ENCODE measurements around the gene RCCD1. TPM values are rescaled to one million over a fixed set of nuclear protein-coding genes. Genes with fewer than 3 reads are reported as not detected.
A peak's percentile ranks its signal among the peaks of the same experiment; 100 is the strongest.

The RCCD1 gene
- total and polyA plus RNA-seq, 9 donors: 12.0 to 17.9 (median 14.6) TPM

- 91% methylated on average over 12 of the region's 14 CpGs for WGBS (ENCODE audit: insufficient coverage)
- Histone ChIP-seq H3K4me1 (ENCODE audit: control insufficient read depth, insufficient read depth, low read length) (peaks cover 27% of the 10 kb centered on the region), H3K27me3 (ENCODE audit: control insufficient read depth, insufficient read depth, low read length) (no peaks in the 10 kb centered on the region), H3K4me3 (ENCODE audit: low read length) (no peak overlapping the region), H3K36me3 (ENCODE audit: control insufficient read depth, insufficient read depth, low read length) (peaks cover 53% of the 10 kb centered on the region), H3K27ac (ENCODE audit: low read length) (no peak overlapping the region), H3K9me3 (replicated peaks; ENCODE audit: control insufficient read depth, low read depth, low read length) (no peaks in the 10 kb centered on the region)
- no peak for DNase-seq
These were observed 1.6 kb upstream of the RCCD1 start for GRCh38 chr15:90952901-90953677.

- no peaks in the 10 kb centered on the region for H3K27me3 ChIP-seq (ENCODE audit: control insufficient read depth, insufficient read depth, low read length)
- H3K4me1 ChIP-seq (ENCODE audit: control insufficient read depth, insufficient read depth, low read length): peaks cover 36% of the 10 kb centered on the region
- H3K4me3 ChIP-seq (ENCODE audit: low read length): peak overlapping the region; percentile 95
- peaks cover 46% of the 10 kb centered on the region for H3K36me3 ChIP-seq (ENCODE audit: control insufficient read depth, insufficient read depth, low read length)
- peak overlapping the region; percentile 96 for H3K27ac ChIP-seq (ENCODE audit: low read length)
- WGBS (ENCODE audit: insufficient coverage): 40% methylated on average over 5 of the region's 16 CpGs
- no peak for DNase-seq
- no peaks in the 10 kb centered on the region for H3K9me3 ChIP-seq (replicated peaks; ENCODE audit: control insufficient read depth, low read depth, low read length)
These were observed 555 bp upstream of the RCCD1 start for GRCh38 chr15:90953947-90954711.

- 79% methylated on average over 11 of the region's 20 CpGs for WGBS (ENCODE audit: insufficient coverage)
- Histone ChIP-seq H3K4me3 (ENCODE audit: low read length) (peak overlapping the region; percentile 95), H3K27me3 (ENCODE audit: control insufficient read depth, insufficient read depth, low read length) (no peaks in the 10 kb centered on the region), H3K4me1 (ENCODE audit: control insufficient read depth, insufficient read depth, low read length) (peaks cover 52% of the 10 kb centered on the region), H3K36me3 (ENCODE audit: control insufficient read depth, insufficient read depth, low read length) (peaks cover 38% of the 10 kb centered on the region), H3K9me3 (replicated peaks; ENCODE audit: control insufficient read depth, low read depth, low read length) (no peaks in the 10 kb centered on the region), H3K27ac (ENCODE audit: low read length) (no peak overlapping the region)
- no peak for DNase-seq
These were observed 1.1 kb downstream of the RCCD1 start for GRCh38 chr15:90955624-90956273.

GRCh38 chr15:90956274-90957030 lies 1.8 kb downstream of the RCCD1 start:
- peak; percentile 86 for DNase-seq
- no peaks in the 10 kb centered on the region for H3K9me3 ChIP-seq (replicated peaks; ENCODE audit: control insufficient read depth, low read depth, low read length)
- peak overlapping the region; percentile 73 for H3K4me3 ChIP-seq (ENCODE audit: low read length)
- peak overlapping the region; percentile 62 for H3K27ac ChIP-seq (ENCODE audit: low read length)
- H3K4me1 ChIP-seq (ENCODE audit: control insufficient read depth, insufficient read depth, low read length): peaks cover 59% of the 10 kb centered on the region
- peaks cover 38% of the 10 kb centered on the region for H3K36me3 ChIP-seq (ENCODE audit: control insufficient read depth, insufficient read depth, low read length)
- 5% methylated on average over 50 of the region's 56 CpGs for WGBS (ENCODE audit: insufficient coverage)
- no peaks in the 10 kb centered on the region for H3K27me3 ChIP-seq (ENCODE audit: control insufficient read depth, insufficient read depth, low read length)

- Histone ChIP-seq H3K4me1 (ENCODE audit: control insufficient read depth, insufficient read depth, low read length) (peaks cover 59% of the 10 kb centered on the region), H3K36me3 (ENCODE audit: control insufficient read depth, insufficient read depth, low read length) (peaks cover 40% of the 10 kb centered on the region), H3K27ac (ENCODE audit: low read length) (peak overlapping the region; percentile 62), H3K27me3 (ENCODE audit: control insufficient read depth, insufficient read depth, low read length) (no peaks in the 10 kb centered on the region), H3K4me3 (ENCODE audit: low read length) (peak overlapping the region; percentile 73), H3K9me3 (replicated peaks; ENCODE audit: control insufficient read depth, low read depth, low read length) (no peaks in the 10 kb centered on the region)
- 12% methylated on average over 55 of the region's 63 CpGs for whole genome bisulfite sequencing (ENCODE audit: insufficient coverage)
- peak; percentile 56 for DNase-seq
These were observed 2.5 kb downstream of the RCCD1 start for GRCh38 chr15:90957031-90957790.

- peaks cover 39% of the 10 kb centered on the region for H3K36me3 ChIP-seq (ENCODE audit: control insufficient read depth, insufficient read depth, low read length)
- H3K9me3 ChIP-seq (replicated peaks; ENCODE audit: control insufficient read depth, low read depth, low read length): no peaks in the 10 kb centered on the region
- H3K27ac ChIP-seq (ENCODE audit: low read length): peak overlapping the region; percentile 49
- H3K27me3 ChIP-seq (ENCODE audit: control insufficient read depth, insufficient read depth, low read length): no peaks in the 10 kb centered on the region
- H3K4me1 ChIP-seq (ENCODE audit: control insufficient read depth, insufficient read depth, low read length): peaks cover 59% of the 10 kb centered on the region
- no peak for DNase-seq
- H3K4me3 ChIP-seq (ENCODE audit: low read length): no peak overlapping the region
- 61% methylated on average over 3 of the region's 6 CpGs for WGBS (ENCODE audit: insufficient coverage)
These were observed 3.1 kb downstream of the RCCD1 start for GRCh38 chr15:90957791-90958190.

GRCh38 chr15:90959028-90959595 lies 4.4 kb downstream of the RCCD1 start:
- Histone ChIP-seq H3K27ac (ENCODE audit: low read length) (peak overlapping the region; percentile 82), H3K27me3 (ENCODE audit: control insufficient read depth, insufficient read depth, low read length) (no peaks in the 10 kb centered on the region), H3K4me1 (ENCODE audit: control insufficient read depth, insufficient read depth, low read length) (peaks cover 59% of the 10 kb centered on the region), H3K9me3 (replicated peaks; ENCODE audit: control insufficient read depth, low read depth, low read length) (no peaks in the 10 kb centered on the region), H3K4me3 (ENCODE audit: low read length) (no peak overlapping the region), H3K36me3 (ENCODE audit: control insufficient read depth, insufficient read depth, low read length) (peaks cover 35% of the 10 kb centered on the region)
- DNase-seq: no peak
- 51% methylated on average over 3 of the region's 8 CpGs for WGBS (ENCODE audit: insufficient coverage)

- peak; percentile 86 for DNase-seq
- peak overlapping the region; percentile 82 for H3K27ac ChIP-seq (ENCODE audit: low read length)
- H3K9me3 ChIP-seq (replicated peaks; ENCODE audit: control insufficient read depth, low read depth, low read length): no peaks in the 10 kb centered on the region
- H3K36me3 ChIP-seq (ENCODE audit: control insufficient read depth, insufficient read depth, low read length): peaks cover 35% of the 10 kb centered on the region
- H3K4me1 ChIP-seq (ENCODE audit: control insufficient read depth, insufficient read depth, low read length): peaks cover 55% of the 10 kb centered on the region
- WGBS (ENCODE audit: insufficient coverage): 59% methylated on average over 4 of the region's 5 CpGs
- H3K4me3 ChIP-seq (ENCODE audit: low read length): no peak overlapping the region
- H3K27me3 ChIP-seq (ENCODE audit: control insufficient read depth, insufficient read depth, low read length): no peaks in the 10 kb centered on the region
These were observed 5.2 kb downstream of the RCCD1 start for GRCh38 chr15:90959894-90960293.
